DND-41 (cell line): ENCODE data around the gene GPNMB.

Experiments used
- CTCF ChIP-seq: IDR thresholded peaks from 2 replicates; pipeline ENCODE4 v1.5.1; 2012; ENCODE audit warnings: borderline replicate concordance, low read length, moderate library complexity, mild to moderate bottlenecking; ENCODE audit not compliant: poor library complexity, severe bottlenecking; ENCODE audit errors: extremely low read depth
- EZH2 ChIP-seq: IDR thresholded peaks from 3 replicates; pipeline ENCODE4 v1.6.1; 2012; ENCODE audit warnings: borderline replicate concordance, low read depth, mild to moderate bottlenecking, moderate library complexity, low read length, inconsistent platforms; ENCODE audit not compliant: severe bottlenecking

DNA sequence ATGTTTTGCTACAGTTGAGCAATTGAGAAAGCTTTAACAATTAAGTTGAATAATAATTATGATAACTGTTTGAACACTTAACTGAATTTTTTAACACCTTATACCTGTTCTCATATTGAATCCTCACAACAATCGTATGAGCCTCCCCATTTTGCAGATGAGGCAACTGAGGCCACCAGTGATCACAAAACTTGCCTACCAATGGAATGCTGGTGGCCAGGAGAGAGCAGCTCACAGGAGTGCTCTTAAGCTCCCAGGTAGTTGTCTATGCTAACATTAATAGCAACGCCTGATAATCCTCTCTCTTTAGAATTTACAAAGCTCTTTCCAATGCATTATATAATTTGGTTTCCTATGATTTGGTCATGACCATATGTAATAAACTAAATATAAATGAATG lies 21.6 kb downstream of the GPNMB start:
- TF ChIP-seq CTCF (no peak), EZH2 (no peak)
